B cell (primary cell): ENCODE data around the gene OR2W3. TPM values are rescaled to one million over a fixed set of nuclear protein-coding genes. Genes with fewer than 3 reads are reported as not detected.

Source experiments
- ATAC-seq: fragments of 200-7000 bp; cut with Tn5 transposase; one replicate; pipeline ENCODE4 v1.10.0; 2021; ENCODE audit warnings: low read depth, mild to moderate bottlenecking, moderate number of reproducible peaks, moderate library complexity
- CTCF ChIA-PET: fragments of 350-600 bp; sonication (Branson Sonifier 250); formaldehyde crosslinking; loops from one replicate; lab custom pipeline; 2021; ENCODE audit warnings: antibody characterized with exemption, inconsistent platforms; lab: Charles Lee
- POLR2A ChIA-PET: fragments of 350-600 bp; sonication (Branson Sonifier 250); formaldehyde crosslinking; loops from one replicate; lab custom pipeline; 2021; ENCODE audit warnings: antibody characterized with exemption; lab: Charles Lee
- DNase-seq: peaks from one replicate; pipeline ENCODE4 v3.0.0; 2013
- H2AFZ ChIP-seq: 2 replicates; pipeline ENCODE4 v1.6.1; 2012; ENCODE audit warnings: mild to moderate bottlenecking, low read depth, low read length; ENCODE audit not compliant: insufficient read depth, poor library complexity, severe bottlenecking
- H3K27ac ChIP-seq, 2 donors: 1 replicate in 1 of 2; 2 replicates in 1 of 2; pipeline ENCODE4 v1.5.1; 2012 to 2013; ENCODE audit warnings: low read length in 2 of 2, mild to moderate bottlenecking in 2 of 2, moderate library complexity in 1 of 2
- H3K27me3 ChIP-seq, 4 experiments: fragments of 200-600 bp in 1 of 4; sonication (generic) in 1 of 4; replicated peaks in 1 of 4; 1 replicate in 2 of 4; 2 replicates in 2 of 4; pipeline versions ENCODE4 v1.6.1 to v1.7.0; 2013 to 2016; ENCODE audit warnings: low read length in 3 of 4, mild to moderate bottlenecking in 2 of 4, mixed read lengths in 1 of 4, moderate library complexity in 1 of 4; ENCODE audit not compliant: insufficient read depth in 4 of 4, control insufficient read depth in 3 of 4; ENCODE audit errors: control extremely low read depth in 1 of 4
- H3K36me3 ChIP-seq, 2 experiments: replicated peaks in 1 of 2; 1 replicate in 1 of 2; 2 replicates in 1 of 2; pipeline versions ENCODE4 v1.6.1 to v1.7.1; 2013; ENCODE audit warnings: low read length in 1 of 2; ENCODE audit not compliant: insufficient read depth in 2 of 2, control insufficient read depth in 1 of 2; ENCODE audit errors: control extremely low read depth in 1 of 2, extremely low read depth in 1 of 2
- H3K4me1 ChIP-seq, 2 donors: fragments of 200-600 bp in 1 of 2; sonication (generic) in 1 of 2; 1 replicate in 1 of 2; 2 replicates in 1 of 2; pipeline versions ENCODE4 v1.5.1 to v1.6.1; 2013 to 2017; ENCODE audit warnings: low read length in 2 of 2; ENCODE audit not compliant: control insufficient read depth in 2 of 2, insufficient read depth in 2 of 2
- H3K4me2 ChIP-seq: replicated peaks from 2 replicates; pipeline ENCODE3; 2012; ENCODE audit warnings: mild to moderate bottlenecking, low read depth, low read length; ENCODE audit not compliant: poor library complexity, severe bottlenecking
- H3K4me3 ChIP-seq, 5 experiments: fragments of 200-600 bp in 1 of 5; sonication (generic) in 1 of 5; 1 replicate in 3 of 5; 2 replicates in 2 of 5; pipeline versions ENCODE4 v1.5.1 to v1.7.0; 2011 to 2016; ENCODE audit warnings: low read length in 4 of 5, mild to moderate bottlenecking in 4 of 5, low read depth in 2 of 5, control low read depth in 1 of 5, moderate library complexity in 1 of 5; ENCODE audit not compliant: insufficient read depth in 1 of 5; ENCODE audit errors: control extremely low read depth in 1 of 5, extremely low read depth in 1 of 5
- H3K79me2 ChIP-seq: fragments of 200-600 bp; sonication (generic); one replicate; pipeline ENCODE4 v1.6.0; 2016; ENCODE audit warnings: low read length; ENCODE audit not compliant: control insufficient read depth, insufficient read depth
- H3K9ac ChIP-seq: fragments of 200-600 bp; sonication (generic); 2 replicates; pipeline ENCODE4 v1.6.1; 2017; ENCODE audit warnings: mild to moderate bottlenecking, low read length, moderate library complexity
- H3K9me3 ChIP-seq, 3 donors: one replicate each; pipeline versions ENCODE4 v1.6.1 to v1.7.1; 2013; ENCODE audit warnings: low read length in 2 of 3; ENCODE audit not compliant: control insufficient read depth in 2 of 3, insufficient read depth in 1 of 3; ENCODE audit errors: control extremely low read depth in 1 of 3
- H4K20me1 ChIP-seq: 2 replicates; pipeline ENCODE4 v1.6.0; 2012; ENCODE audit warnings: mild to moderate bottlenecking, low read length; ENCODE audit not compliant: insufficient read depth, control insufficient read depth, poor library complexity, severe bottlenecking
- H3K27ac Mint-ChIP-seq: one replicate; pipeline ENCODE4 v1.8.0; 2021; ENCODE audit warnings: mixed read lengths
- H3K27me3 Mint-ChIP-seq: one replicate; pipeline ENCODE4 v1.8.0; 2021; ENCODE audit warnings: mixed read lengths
- H3K4me1 Mint-ChIP-seq: one replicate; pipeline ENCODE4 v1.8.0; 2021; ENCODE audit warnings: mixed read lengths
- H3K4me3 Mint-ChIP-seq: one replicate; pipeline ENCODE4 v1.8.0; 2021; ENCODE audit warnings: mixed read lengths
- H3K9me3 Mint-ChIP-seq: one replicate; pipeline ENCODE4 v1.8.0; 2022; ENCODE audit warnings: mixed read lengths; ENCODE audit not compliant: insufficient read depth
- CTCF ChIP-seq: fragments of 200-600 bp; IDR thresholded peaks from one replicate; pipeline ENCODE4 v1.8.0; 2022; ENCODE audit warnings: antibody characterized with exemption, mild to moderate bottlenecking
- EZH2 ChIP-seq: IDR thresholded peaks from 2 replicates; pipeline ENCODE4 v1.6.1; 2012; ENCODE audit warnings: borderline replicate concordance, low read depth, mild to moderate bottlenecking, moderate library complexity, low read length; ENCODE audit not compliant: insufficient read depth, poor library complexity, severe bottlenecking
- WGBS: methylation state at CpG from one replicate; pipeline ENCODE4 v1.1.5; 2013; ENCODE audit warnings: missing lambda C conversion rate; ENCODE audit not compliant: insufficient coverage; 5-methylcytosine and 5-hydroxymethylcytosine counted together
- intact Hi-C: fragments of 100-400 bp; cut with micrococcal nuclease; formaldehyde crosslinking; loops from one replicate; pipeline ENCODE4 v1.10.0; 2022
- polyA plus RNA-seq: library from polyadenylated mRNA; depleted of rRNA; stranded (reverse); fragments of >200 nt; gene quantifications from 2 replicates; pipeline ENCODE4 v1.2.3, GENCODE V29; 2012
- total RNA-seq, 2 donors: library from RNA; stranded (reverse); fragments of 120-200 nt in 1 of 2; gene quantifications; 1 replicate in 1 of 2; 2 replicates in 1 of 2; pipeline versions ENCODE4 v1.2.3 to v1.2.4, GENCODE V29; 2013 to 2022

OR2W3 gene
- total and polyA plus RNA-seq, 2 donors (not counting 1 experiment from before 2014, with no cell fraction given), result 2.5 TPM; not detected in 1

GRCh38 chr1:247864644-247865043 is 30.7 kb upstream of the OR2W3 start:
- Histone ChIP-seq H3K36me3 (no peaks in the 10 kb centered on the region), H3K27me3 (no peaks in the 10 kb centered on the region), H3K4me3 (no peak overlapping the region), H3K9me3 (no peaks in the 10 kb centered on the region), H4K20me1 (no peaks in the 10 kb centered on the region), H3K27ac (no peak overlapping the region), H2AFZ (no peak overlapping the region), H3K79me2 (no peaks in the 10 kb centered on the region), H3K9ac (no peak overlapping the region), H3K4me1 (no peaks in the 10 kb centered on the region), H3K4me2 (no peak overlapping the region)
- no peak overlapping the region for H3K27ac Mint-ChIP-seq
- intact Hi-C loops, result no loop called here
- DNase-seq, result no peak
- WGBS, result 90% methylated on average over 16 of the region's 17 CpGs
- H3K27me3 Mint-ChIP-seq, result peaks cover 8% of the 10 kb centered on the region
- no peak for TF ChIP-seq EZH2
- no peak for TF ChIP-seq CTCF
- H3K4me3 Mint-ChIP-seq, result no peak overlapping the region
- H3K4me1 Mint-ChIP-seq, result no peaks in the 10 kb centered on the region
- H3K9me3 Mint-ChIP-seq, result no peaks in the 10 kb centered on the region
- no peak for ATAC-seq
- CTCF ChIA-PET, result no interaction called here
- POLR2A ChIA-PET, result no interaction called here

- TF ChIP-seq EZH2 (no peak), CTCF (no peak)
- Histone ChIP-seq H3K4me1 (no peaks in the 10 kb centered on the region), H3K9ac (no peak overlapping the region), H3K4me2 (no peak overlapping the region), H3K27me3 (no peaks in the 10 kb centered on the region), H4K20me1 (no peaks in the 10 kb centered on the region), H2AFZ (no peak overlapping the region), H3K4me3 (no peak overlapping the region), H3K9me3 (no peaks in the 10 kb centered on the region), H3K79me2 (no peaks in the 10 kb centered on the region), H3K36me3 (no peaks in the 10 kb centered on the region), H3K27ac (no peak overlapping the region)
- DNase-seq, result no peak
- ATAC-seq, result no peak
- Mint-ChIP-seq H3K27me3 (peaks cover 8% of the 10 kb centered on the region), H3K9me3 (no peaks in the 10 kb centered on the region), H3K4me3 (no peak overlapping the region), H3K27ac (no peak overlapping the region), H3K4me1 (no peaks in the 10 kb centered on the region)
- POLR2A ChIA-PET, result no interaction called here
- CTCF ChIA-PET, result no interaction called here
- 87% methylated on average over 6 of the region's 6 CpGs for WGBS
- intact Hi-C loops, result no loop called here
Measured at GRCh38 chr1:247865416-247865815, 30.0 kb upstream of the OR2W3 start.
